ENCODE results near the gene SPOUT1. TPM values are rescaled to one million over a fixed set of nuclear protein-coding genes. Genes with fewer than 3 reads are reported as not detected.
A peak's percentile ranks its signal among the peaks of the same experiment; 100 is the strongest.
"Not testable (repeated sequence)": the region's sequence is repeated elsewhere in the genome, so short reads cannot be mapped to it uniquely, and the experiment has no call there.

The SPOUT1 gene
- total RNA-seq, 1 experiment from 2014 or later, result 38.5 TPM

- Histone ChIP-seq H3K36me3 (no peaks in the 10 kb centered on the region), H3K4me3 (no peak overlapping the region), H3K4me1 (peaks cover 18% of the 10 kb centered on the region), H3K27me3 (no peaks in the 10 kb centered on the region), H3K9me3 (replicated peaks) (peaks cover 4% of the 10 kb centered on the region), H3K27ac (peak overlapping the region; percentile 76)
- peak; percentile 98 to 99 for DNase-seq
Observed at GRCh38 chr9:128845186-128845931, 15.8 kb upstream of the SPOUT1 start.

- not testable (repeated sequence) for H3K36me3 ChIP-seq; H3K27me3 ChIP-seq; H3K27ac ChIP-seq; H3K4me3 ChIP-seq; DNase-seq; H3K9me3 ChIP-seq (replicated peaks)
- H3K4me1 ChIP-seq, result peaks cover 18% of the 10 kb centered on the region
Observed at GRCh38 chr9:128843171-128843570, 13.6 kb upstream of the SPOUT1 start.

DNA sequence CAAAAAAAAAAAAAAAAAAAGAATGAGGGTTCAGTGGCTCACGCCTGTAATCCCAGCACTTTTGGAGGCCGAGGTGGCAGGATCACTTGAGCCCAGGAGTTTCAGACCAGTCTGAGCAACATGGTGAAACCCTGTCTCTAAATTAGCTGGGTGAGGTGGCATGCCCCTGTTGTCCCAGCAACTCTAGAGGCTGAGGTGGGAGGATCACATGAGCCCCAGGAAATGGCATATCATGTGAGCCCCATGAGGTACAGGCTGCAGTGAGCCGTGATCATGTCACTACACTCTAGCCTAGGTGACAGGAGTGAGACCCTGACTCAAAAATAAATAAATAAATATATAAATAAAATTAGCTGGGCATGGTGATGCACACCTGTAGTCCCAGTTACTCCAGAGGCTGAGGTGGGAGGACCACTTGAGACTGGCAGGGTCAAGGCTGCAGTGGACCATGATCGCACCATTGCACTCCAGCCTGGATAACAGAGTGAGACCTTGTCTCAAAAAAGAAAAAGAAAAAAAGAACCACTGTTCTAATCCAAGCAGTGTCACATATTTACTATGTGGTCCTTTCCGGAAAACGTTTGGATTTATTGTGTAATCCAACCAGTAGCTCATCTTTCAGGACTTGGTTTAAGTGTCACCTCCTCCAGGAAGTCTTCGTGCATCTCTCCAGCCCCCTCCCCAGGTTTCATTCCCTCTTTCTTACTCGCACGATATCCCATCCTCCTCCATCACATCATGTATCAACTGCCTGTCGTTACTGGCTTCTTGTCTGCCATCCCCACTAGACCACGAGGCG, 12.3 kb upstream of the SPOUT1 start:
- Histone ChIP-seq H3K27me3 (no peaks in the 10 kb centered on the region), H3K27ac (no peak overlapping the region), H3K36me3 (no peaks in the 10 kb centered on the region), H3K9me3 (replicated peaks) (no peaks in the 10 kb centered on the region), H3K4me3 (no peak overlapping the region), H3K4me1 (peaks cover 18% of the 10 kb centered on the region)
- DNase-seq, result no peak

- H3K27ac ChIP-seq, result no peak overlapping the region
- peaks cover 10% of the 10 kb centered on the region for H3K4me1 ChIP-seq
- H3K9me3 ChIP-seq (replicated peaks), result no peaks in the 10 kb centered on the region
- no peaks in the 10 kb centered on the region for H3K36me3 ChIP-seq
- DNase-seq, result no peak
- no peak overlapping the region for H3K4me3 ChIP-seq
- no peaks in the 10 kb centered on the region for H3K27me3 ChIP-seq
Observed at GRCh38 chr9:128840524-128840923, 10.9 kb upstream of the SPOUT1 start.

GRCh38 chr9:128838338-128838737, 8.7 kb upstream of the SPOUT1 start:
- no peaks in the 10 kb centered on the region for H3K36me3 ChIP-seq
- no peak for DNase-seq
- H3K9me3 ChIP-seq (replicated peaks), result no peaks in the 10 kb centered on the region
- no peak overlapping the region for H3K27ac ChIP-seq
- peaks cover 4% of the 10 kb centered on the region; the same call in 1 of the 2 replicates for H3K4me1 ChIP-seq
- no peaks in the 10 kb centered on the region for H3K27me3 ChIP-seq
- H3K4me3 ChIP-seq, result no peak overlapping the region

GRCh38 chr9:128836509-128837145, 7.0 kb upstream of the SPOUT1 start:
- no peak for DNase-seq
- H3K27ac ChIP-seq, result no peak overlapping the region
- peaks cover 4% of the 10 kb centered on the region; the same call in 1 of the 2 replicates for H3K4me1 ChIP-seq
- H3K9me3 ChIP-seq (replicated peaks), result no peaks in the 10 kb centered on the region
- H3K4me3 ChIP-seq, result no peak overlapping the region
- no peaks in the 10 kb centered on the region for H3K27me3 ChIP-seq
- H3K36me3 ChIP-seq, result no peaks in the 10 kb centered on the region

DNA sequence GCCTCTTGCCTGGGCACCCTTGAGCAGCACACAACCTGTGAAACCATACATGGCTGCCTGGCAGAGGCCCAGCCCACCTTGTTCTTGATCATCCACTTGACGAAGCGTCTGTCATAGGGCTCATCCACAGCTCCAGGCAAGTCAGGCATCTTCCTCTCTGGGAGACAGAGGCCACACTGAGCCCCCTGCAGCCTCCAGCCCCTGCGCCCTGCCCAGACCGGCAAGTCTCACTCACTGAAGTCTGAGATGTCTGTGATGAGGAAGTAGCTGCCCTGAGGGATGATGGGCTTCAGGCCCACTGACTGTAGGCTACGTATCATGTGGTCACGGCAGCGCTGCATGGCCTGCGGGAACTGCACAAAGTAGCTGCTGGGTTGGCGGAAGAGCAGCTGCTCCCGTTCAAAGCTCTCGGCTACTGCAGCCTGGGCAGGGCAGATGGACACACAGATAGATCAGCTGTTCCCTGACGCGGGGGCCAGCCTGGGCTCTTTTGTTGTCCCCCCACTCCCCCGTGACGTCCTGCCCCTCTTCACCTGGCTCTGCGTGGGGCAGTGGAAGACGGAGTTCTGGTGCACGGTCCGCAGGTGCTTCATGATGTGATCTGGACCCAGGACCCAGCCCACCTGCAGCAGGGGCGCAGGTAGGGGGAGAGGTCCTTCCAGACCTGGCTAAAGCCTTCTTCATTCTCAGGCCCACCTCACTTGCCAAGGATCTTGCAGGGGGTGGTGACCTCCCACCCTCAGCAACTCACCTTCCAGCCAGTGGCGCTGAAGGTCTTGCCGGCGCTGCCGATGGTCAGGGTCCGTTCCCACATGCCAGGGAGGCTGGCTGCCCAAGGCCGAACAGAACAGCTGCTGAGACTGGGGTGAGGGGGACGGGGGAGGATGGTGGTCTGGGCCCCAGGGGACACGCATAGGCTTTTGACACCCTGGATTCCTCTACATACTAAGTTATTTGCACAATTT, 5.9 kb upstream of the SPOUT1 start:
- Histone ChIP-seq H3K27ac (no peak overlapping the region), H3K36me3 (no peaks in the 10 kb centered on the region), H3K27me3 (no peaks in the 10 kb centered on the region), H3K9me3 (replicated peaks) (no peaks in the 10 kb centered on the region), H3K4me3 (no peak overlapping the region), H3K4me1 (peaks cover 4% of the 10 kb centered on the region; the same call in 1 of the 2 replicates)
- DNase-seq, result peak; percentile 69 to 71

DNA sequence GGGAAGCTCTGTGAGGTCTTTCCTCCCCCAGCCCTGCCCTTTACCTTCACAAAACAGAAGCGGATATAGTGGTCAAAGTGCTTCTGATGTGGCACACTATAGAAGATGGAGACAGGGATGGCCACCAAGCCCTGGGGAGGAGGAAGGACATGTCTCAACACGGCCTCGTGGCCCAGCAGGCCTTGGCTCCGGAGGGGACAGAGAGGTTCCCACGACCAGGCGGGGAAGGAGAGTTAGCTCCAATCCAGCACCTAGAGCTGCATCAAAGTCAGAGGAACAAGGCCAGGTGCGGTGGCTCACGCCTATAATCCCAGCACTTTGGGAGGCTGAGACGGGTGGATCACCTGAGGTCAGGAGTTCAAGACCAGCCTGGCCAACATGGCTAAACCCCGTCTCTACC, 4.1 kb upstream of the SPOUT1 start:
- Histone ChIP-seq H3K9me3 (replicated peaks) (no peaks in the 10 kb centered on the region), H3K4me3 (no peak overlapping the region), H3K27me3 (no peaks in the 10 kb centered on the region), H3K36me3 (no peaks in the 10 kb centered on the region), H3K4me1 (peaks cover 4% of the 10 kb centered on the region; the same call in 1 of the 2 replicates), H3K27ac (no peak overlapping the region)
- DNase-seq, result no peak

GRCh38 chr9:128828719-128829452, 708 bp downstream of the SPOUT1 start:
- Histone ChIP-seq H3K9me3 (replicated peaks) (no peaks in the 10 kb centered on the region), H3K27ac (peak overlapping the region; percentile 47), H3K27me3 (no peaks in the 10 kb centered on the region), H3K4me3 (peak overlapping the region; percentile 77), H3K36me3 (peaks cover 35% of the 10 kb centered on the region), H3K4me1 (no peaks in the 10 kb centered on the region)
- DNase-seq, result no peak

- no peak for DNase-seq
- Histone ChIP-seq H3K9me3 (replicated peaks) (no peaks in the 10 kb centered on the region), H3K36me3 (peaks cover 39% of the 10 kb centered on the region), H3K4me3 (no peak overlapping the region), H3K4me1 (no peaks in the 10 kb centered on the region), H3K27ac (no peak overlapping the region), H3K27me3 (no peaks in the 10 kb centered on the region)
Observed at GRCh38 chr9:128828267-128828666, 1.3 kb downstream of the SPOUT1 start.

DNA sequence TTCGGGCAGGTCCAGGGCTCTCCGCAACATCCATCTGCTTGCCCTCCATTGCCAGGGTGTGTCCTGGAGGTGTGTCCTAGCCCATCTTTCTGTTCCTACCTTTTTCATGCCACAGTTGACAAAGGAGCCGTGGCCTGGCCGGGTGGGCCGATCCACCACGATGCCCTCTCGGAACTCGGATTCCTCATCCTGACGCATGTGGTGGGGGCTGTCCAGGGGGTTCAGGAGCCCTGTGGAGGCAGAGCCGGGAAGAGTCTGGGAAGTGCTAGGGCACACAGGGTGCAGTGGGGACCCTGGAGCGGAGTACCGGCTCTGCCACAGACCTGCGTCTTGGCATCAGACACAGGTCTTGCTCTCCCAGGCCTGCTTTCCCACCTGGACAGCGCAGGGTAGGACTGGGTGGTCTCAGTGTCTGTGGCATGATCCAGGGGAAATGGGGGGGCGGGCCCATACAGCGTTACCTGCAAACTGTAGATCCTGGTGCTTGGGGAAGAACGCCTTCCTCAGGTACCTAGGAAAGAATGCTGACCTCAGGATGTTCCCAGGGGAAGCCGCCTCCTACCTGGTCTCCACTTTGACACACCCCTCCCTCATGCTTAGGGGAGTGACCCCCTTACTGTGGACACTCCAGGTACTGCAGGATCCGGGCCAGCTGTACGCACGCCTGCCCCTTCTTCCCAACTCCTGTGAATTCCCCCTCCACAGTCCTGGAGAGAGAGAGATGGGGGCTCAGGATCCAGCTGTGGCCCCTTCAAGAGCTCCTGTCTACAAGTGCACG, 3.5 kb downstream of the SPOUT1 start:
- Histone ChIP-seq H3K9me3 (replicated peaks) (no peaks in the 10 kb centered on the region), H3K27ac (no peak overlapping the region), H3K27me3 (no peaks in the 10 kb centered on the region), H3K4me1 (no peaks in the 10 kb centered on the region), H3K4me3 (no peak overlapping the region), H3K36me3 (peaks cover 55% of the 10 kb centered on the region)
- DNase-seq, result no peak

- no peaks in the 10 kb centered on the region for H3K9me3 ChIP-seq (replicated peaks)
- H3K27me3 ChIP-seq, result no peaks in the 10 kb centered on the region
- no peak overlapping the region for H3K27ac ChIP-seq
- no peaks in the 10 kb centered on the region for H3K4me1 ChIP-seq
- peaks cover 55% of the 10 kb centered on the region for H3K36me3 ChIP-seq
- H3K4me3 ChIP-seq, result no peak overlapping the region
- no peak for DNase-seq
Observed at GRCh38 chr9:128824911-128825310, 4.7 kb downstream of the SPOUT1 start.

GRCh38 chr9:128823903-128824406, 5.6 kb downstream of the SPOUT1 start:
- DNase-seq, result no peak
- Histone ChIP-seq H3K4me1 (0 out of 2 replicates have a peak, but pooled peaks cover 4% of the 10 kb centered on the region), H3K27me3 (no peaks in the 10 kb centered on the region), H3K36me3 (peaks cover 55% of the 10 kb centered on the region), H3K4me3 (no peak overlapping the region), H3K27ac (no peak overlapping the region), H3K9me3 (replicated peaks) (no peaks in the 10 kb centered on the region)
